HG03280 (cell line): ENCODE results near the gene ARHGAP24.

Experiments used
- ATAC-seq: cut with Tn5 transposase; IDR thresholded peaks from one replicate; pipeline ENCODE4 v1.9.1; 2021; ENCODE audit warnings: mild to moderate bottlenecking, moderate library complexity; ENCODE audit not compliant: unreplicated experiment

The ARHGAP24 gene

GRCh38 chr4:85769009-85769408 is 294.1 kb downstream of the ARHGAP24 start:
- no peak for ATAC-seq

GRCh38 chr4:85772470-85772869 is 297.5 kb downstream of the ARHGAP24 start:
- ATAC-seq, result no peak

GRCh38 chr4:85773372-85773771 is 298.4 kb downstream of the ARHGAP24 start:
- no peak for ATAC-seq

GRCh38 chr4:85774000-85774399 is 299.1 kb downstream of the ARHGAP24 start:
- no peak for ATAC-seq

DNA sequence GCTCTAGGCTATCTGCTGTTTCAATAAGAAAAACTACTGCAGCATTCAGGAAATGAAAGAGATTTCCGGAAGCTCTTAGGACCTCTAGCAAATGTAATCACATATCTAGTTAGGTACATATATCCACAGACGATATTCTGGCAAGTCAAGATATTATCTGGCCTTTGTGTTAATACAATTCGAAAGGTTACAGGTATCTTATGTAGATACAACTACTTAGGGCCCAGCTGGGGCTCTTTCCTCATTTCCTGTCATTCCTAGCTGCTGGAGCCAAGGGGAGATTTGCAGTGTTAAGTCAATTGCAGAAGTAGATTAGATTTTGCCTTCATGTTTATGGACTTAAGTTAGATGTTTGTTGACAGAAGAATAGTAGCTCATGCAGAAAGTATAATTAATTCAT is 299.5 kb downstream of the ARHGAP24 start:
- ATAC-seq, result no peak

- ATAC-seq, result no peak
Observed at GRCh38 chr4:85776096-85776495, 301.1 kb downstream of the ARHGAP24 start.

DNA sequence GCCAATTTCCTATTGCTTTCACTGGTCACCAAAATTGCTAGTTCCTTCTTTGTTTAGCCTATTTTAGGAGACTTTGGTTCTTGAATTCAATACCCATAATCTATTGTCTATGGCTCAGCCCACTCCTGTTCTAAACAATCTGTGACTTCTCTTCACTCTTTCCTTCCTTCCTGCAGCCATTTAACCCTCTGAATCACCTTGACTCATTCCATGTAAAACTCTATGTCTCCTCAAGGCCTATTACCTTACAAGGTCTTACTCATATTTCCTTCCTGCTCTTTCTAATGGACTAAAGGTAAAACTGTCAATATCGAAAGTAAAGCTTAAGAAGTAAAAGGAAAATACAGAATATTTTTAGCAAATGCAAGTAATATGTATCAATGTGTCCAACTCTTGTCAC is 301.6 kb downstream of the ARHGAP24 start:
- no peak for ATAC-seq

DNA sequence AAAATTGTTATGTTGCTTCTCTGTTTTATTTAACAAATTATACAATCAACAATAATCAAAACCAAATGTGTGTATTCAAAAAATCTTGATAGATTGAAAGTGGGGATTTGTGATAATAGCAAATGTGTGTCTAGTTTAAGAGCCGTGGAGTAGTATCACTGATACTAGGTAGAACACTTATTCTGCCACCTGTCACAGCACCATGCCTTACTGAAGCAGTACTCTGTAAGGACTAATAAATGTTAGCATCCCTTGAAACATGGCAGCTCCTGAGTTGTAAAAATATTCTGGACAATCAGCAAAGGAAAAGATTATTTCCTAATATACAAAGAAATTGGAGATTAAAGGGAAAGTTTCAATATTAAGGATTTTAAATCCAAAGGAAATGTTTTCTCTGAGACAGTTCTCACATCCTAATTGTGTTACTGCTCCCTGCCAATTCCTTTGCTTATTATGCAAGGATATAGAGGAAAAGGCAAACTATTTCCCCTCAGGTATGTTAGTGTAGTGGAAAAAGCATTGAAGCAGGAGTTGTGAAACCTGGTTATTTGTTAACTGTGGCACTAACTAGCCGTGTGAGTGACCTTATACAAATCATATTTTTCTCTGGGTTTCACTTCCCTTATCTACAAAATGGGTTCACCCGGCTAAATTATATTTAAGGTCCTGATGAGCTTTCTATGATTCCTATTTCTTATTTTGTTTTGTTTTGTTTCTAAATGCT is 303.1 kb downstream of the ARHGAP24 start:
- peak; percentile 91 for ATAC-seq

GRCh38 chr4:85778632-85779131 is 303.7 kb downstream of the ARHGAP24 start:
- ATAC-seq, result peak; percentile 82

DNA sequence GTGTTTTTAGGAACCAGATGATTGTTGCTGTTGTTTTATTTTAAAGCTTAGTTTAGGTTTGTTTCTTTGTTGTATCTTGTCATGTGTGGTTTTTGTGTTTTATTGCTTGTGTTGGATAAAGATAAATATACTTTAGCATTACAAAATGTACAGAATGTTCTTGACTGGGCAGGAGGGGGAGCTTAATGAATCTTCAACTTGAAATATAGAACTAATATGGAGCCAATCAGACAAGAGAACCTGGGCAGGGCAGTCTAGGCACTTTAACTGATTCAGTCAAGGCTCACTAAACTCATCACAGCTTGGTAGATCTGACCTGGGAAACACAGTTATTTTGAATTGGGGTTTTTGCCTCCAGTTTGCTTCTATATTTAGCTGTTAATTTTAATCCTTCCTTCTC is 304.2 kb downstream of the ARHGAP24 start:
- ATAC-seq, result no peak

DNA sequence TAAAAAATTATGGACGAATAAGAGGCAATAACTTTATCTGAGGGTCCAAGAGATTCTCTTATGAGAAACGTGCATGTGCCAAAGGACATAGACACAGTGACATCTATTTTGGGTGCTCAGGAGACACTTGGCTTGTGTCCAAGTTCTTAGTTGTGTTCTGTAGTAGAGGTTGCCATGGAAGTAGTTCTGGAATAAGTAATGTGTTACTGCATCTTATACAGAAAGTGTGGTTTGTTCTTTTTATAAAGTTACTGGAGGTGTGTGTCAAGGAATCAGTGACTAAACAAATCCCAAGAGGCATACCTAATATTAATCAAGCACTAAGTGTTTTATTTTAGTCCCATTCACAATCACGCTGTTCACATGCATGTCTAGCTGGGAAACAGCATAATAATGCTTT is 305.7 kb downstream of the ARHGAP24 start:
- no peak for ATAC-seq

DNA sequence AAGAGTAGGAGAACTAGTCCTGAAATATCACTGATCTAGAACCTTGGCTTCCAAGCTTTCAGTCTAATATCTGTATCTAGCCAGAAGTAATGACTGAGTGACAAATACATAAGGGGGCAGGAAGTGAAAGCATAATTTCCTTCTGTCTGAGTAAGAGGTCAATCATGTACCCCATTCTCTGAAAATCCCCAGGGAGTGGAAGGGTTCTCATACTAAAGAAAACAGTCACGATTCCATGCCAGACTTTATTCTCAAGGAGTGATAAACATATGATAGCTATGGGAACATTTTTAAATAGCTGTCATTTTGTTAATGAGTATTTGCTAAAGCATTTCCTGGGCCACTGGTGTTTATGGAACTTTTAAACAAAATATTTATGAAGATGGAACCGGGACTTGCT is 308.5 kb downstream of the ARHGAP24 start:
- ATAC-seq, result no peak

- no peak for ATAC-seq
Observed at GRCh38 chr4:85783900-85784299, 308.9 kb downstream of the ARHGAP24 start.

GRCh38 chr4:85784348-85784747 is 309.4 kb downstream of the ARHGAP24 start:
- ATAC-seq, result no peak

GRCh38 chr4:85784947-85785346 is 310.0 kb downstream of the ARHGAP24 start:
- no peak for ATAC-seq

DNA sequence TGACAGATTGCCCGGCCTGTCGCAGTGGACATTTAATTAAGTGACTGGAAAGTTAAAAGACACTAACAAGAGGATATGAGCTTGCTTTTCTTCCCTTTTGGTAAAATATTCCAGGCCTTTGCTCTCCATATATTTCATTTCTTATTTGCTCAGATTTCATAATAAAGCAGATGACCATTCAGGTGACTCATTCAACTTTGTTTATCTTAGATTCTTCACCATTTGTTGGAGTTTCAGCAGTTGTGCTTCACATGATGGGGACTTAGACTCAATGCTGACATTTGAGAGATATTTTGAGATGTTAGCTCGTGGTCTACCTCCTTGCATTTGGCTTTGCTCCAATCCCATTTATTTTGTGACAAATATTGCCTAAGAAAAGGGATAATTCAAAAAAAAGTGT is 312.2 kb downstream of the ARHGAP24 start:
- no peak for ATAC-seq

DNA sequence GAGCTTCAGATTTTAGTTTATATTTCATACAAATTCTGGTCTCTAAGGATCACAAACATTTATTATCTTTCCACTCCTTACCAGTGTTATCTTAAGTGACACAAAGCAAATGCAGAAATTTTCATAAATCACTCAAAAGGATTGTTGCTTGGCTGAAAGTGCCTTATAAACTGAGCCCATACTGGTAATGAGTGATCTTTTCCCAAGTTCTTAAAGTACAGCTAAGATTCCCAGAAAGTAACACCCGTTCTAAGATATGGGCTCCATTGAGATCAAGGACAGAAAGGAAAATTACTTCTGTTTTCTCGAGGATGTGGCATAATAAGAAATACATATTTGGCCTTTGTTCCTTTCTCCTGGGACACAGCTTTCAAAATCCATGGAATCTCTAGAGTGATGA is 313.7 kb downstream of the ARHGAP24 start:
- ATAC-seq, result no peak

GRCh38 chr4:85789241-85789640 is 314.3 kb downstream of the ARHGAP24 start:
- no peak for ATAC-seq

GRCh38 chr4:85790582-85790981 is 315.6 kb downstream of the ARHGAP24 start:
- ATAC-seq, result no peak

DNA sequence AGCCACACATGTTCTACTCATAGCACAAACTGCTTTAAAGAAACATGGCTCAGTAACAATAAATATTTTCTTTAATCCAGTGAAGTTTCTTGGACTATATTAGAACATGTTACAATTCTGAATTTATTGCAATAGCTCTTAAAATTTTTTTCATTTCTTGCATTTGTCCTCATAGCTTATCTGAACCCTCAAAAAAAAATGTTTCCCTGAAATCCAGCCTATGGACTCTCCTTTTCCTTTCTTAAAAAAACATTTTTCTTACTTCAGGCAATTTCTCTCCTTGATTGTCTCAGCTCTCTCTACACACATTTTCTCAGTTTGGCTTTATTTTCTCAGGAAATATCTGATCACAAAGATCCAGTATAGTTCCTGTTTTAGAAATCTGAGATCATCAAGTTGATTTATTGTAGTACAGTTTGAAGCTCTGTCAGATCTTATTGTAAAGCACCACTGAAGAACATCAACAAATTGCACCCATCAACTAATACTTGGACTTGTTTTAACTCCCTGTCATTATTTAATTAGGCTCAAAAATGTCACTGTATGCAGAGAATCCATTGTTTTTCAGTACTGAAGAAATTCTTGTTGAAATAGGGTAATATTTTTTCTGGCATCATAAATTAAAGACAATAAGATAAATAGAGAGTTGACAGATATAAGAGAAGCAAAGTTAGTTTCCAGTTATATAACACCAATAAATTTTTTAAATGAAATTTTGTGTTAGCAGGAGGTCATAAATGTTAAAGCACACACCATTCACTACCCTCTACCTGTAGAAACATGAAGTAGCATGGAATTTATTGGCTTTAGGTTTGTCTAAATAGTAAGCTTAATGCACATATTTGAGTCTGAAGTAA is 317.7 kb downstream of the ARHGAP24 start:
- ATAC-seq, result no peak

DNA sequence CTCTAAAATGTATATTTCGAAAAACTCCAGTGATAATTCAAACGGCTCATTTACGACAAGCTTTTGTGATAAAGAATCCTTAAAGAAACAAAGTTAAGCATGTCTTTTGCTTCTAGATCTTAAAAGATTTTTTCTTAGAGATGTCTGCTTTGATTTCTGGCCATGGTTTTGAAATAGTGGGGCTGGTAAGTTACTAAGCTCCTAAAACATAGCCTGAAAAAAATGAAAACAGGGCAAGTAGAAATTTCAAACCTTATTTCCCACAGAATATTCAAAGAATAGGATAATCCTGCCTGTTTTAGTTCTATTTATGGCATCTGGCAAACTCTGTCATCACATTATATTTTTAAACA is 318.3 kb downstream of the ARHGAP24 start:
- ATAC-seq, result no peak
